ENCODE measurements around the gene AGPAT2. TPM values are rescaled to one million over a fixed set of nuclear protein-coding genes. Genes with fewer than 3 reads are reported as not detected.

AGPAT2 gene
- total RNA-seq, 1 donor from 2014 or later = 30.8 TPM

DNA sequence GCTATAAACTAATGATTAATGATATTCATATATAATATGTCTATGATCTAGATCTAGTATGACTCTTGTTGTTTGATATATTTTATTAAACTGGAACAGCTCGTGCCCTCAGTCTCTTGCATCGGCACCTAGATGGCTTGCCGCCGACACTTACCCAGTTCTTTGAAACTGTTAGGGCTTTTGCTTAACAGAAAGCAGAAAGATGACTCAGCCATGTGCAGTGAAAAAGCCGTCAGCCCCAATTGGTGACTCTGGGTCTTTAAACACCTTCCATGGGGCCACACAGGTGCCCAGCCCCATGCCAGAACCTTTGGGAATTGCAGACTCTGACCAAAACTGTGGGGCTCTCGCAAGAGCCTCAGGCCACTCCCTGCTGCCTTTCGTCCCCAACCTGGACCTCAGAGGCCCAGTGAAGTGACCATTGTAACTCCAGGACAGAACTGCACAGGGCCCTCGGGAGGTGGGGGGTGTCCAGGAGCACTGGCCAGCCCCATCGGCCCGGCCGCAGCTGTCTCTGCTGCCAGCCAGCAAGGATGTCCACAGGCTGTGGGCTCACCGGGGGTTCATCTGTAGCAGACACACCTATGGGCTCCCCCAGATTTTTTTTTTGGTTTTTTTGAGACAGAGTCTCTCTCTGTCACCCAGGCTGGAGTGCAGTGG, 47.7 kb upstream of the AGPAT2 start:
- Histone ChIP-seq H3K9me3 (ENCODE audit: insufficient read depth, low read depth, low read length) (no peaks in the 10 kb centered on the region), H3K9ac (ENCODE audit: low read length) (no peak overlapping the region), H3K4me2 (ENCODE audit: low read length) (no peak overlapping the region), H3K36me3 (ENCODE audit: insufficient read depth, low read length) (no peaks in the 10 kb centered on the region), H4K20me1 (ENCODE audit: insufficient read depth, low read length) (peaks cover 9% of the 10 kb centered on the region), H3K4me3 (ENCODE audit: insufficient read depth, low read depth, low read length) (no peak overlapping the region), H3K4me1 (ENCODE audit: insufficient read depth, low read length) (no peaks in the 10 kb centered on the region), H3K27ac (ENCODE audit: low read depth, low read length) (no peak overlapping the region), H2AFZ (ENCODE audit: low read depth, low read length) (no peak overlapping the region), H3K27me3 (ENCODE audit: insufficient read depth, low read length) (no peaks in the 10 kb centered on the region), H3K79me2 (ENCODE audit: insufficient read depth, low read length) (peaks cover 15% of the 10 kb centered on the region)
- Mint-ChIP-seq H3K27me3 (ENCODE audit: low read depth, unreplicated experiment) (peaks cover 16% of the 10 kb centered on the region), H3K27ac (ENCODE audit: unreplicated experiment) (no peak overlapping the region), H3K36me3 (ENCODE audit: low read depth, unreplicated experiment) (peaks cover 2% of the 10 kb centered on the region), H3K4me3 (ENCODE audit: unreplicated experiment) (no peak overlapping the region), H3K4me1 (ENCODE audit: low read depth, unreplicated experiment) (no peaks in the 10 kb centered on the region), H3K9me3 (ENCODE audit: unreplicated experiment) (peaks cover 3% of the 10 kb centered on the region)
- FAIRE-seq = no peak
- DNase-seq (ENCODE audit: low read depth) = no peak
- TF ChIP-seq EZH2 (IDR thresholded peaks at IDR 0.05; ENCODE audit: insufficient read depth, low read length) = no peak
- TF ChIP-seq, protein P1, sequence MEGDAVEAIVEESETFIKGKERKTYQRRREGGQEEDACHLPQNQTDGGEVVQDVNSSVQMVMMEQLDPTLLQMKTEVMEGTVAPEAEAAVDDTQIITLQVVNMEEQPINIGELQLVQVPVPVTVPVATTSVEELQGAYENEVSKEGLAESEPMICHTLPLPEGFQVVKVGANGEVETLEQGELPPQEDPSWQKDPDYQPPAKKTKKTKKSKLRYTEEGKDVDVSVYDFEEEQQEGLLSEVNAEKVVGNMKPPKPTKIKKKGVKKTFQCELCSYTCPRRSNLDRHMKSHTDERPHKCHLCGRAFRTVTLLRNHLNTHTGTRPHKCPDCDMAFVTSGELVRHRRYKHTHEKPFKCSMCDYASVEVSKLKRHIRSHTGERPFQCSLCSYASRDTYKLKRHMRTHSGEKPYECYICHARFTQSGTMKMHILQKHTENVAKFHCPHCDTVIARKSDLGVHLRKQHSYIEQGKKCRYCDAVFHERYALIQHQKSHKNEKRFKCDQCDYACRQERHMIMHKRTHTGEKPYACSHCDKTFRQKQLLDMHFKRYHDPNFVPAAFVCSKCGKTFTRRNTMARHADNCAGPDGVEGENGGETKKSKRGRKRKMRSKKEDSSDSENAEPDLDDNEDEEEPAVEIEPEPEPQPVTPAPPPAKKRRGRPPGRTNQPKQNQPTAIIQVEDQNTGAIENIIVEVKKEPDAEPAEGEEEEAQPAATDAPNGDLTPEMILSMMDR (IDR thresholded peaks at IDR 0.05; ENCODE audit: insufficient read depth, low read depth, low read length) = no peak

DNA sequence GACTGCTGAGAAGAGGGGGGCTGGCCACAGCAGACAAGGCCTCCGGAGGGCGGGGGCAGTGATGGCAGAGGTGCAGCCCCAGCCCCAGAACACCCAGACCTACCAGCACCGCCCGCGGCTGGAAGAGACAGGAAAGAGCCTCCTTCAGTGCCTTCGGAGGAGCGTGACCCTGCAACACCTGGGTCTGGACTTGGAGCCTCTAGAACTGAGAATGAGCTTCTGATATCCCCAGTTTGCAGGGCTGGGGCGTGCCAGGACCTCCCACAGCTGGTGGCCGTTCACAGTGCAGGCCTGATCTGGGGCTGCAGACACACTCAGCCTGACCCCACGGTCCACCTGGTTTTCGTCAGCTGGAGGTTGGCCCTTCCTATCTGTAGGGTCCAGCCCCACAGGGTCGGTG, 46.4 kb upstream of the AGPAT2 start:
- Histone ChIP-seq H3K4me1 (ENCODE audit: insufficient read depth, low read length) (peaks cover 5% of the 10 kb centered on the region), H3K4me3 (ENCODE audit: insufficient read depth, low read depth, low read length) (no peak overlapping the region), H4K20me1 (ENCODE audit: insufficient read depth, low read length) (peaks cover 19% of the 10 kb centered on the region), H3K4me2 (ENCODE audit: low read length) (no peak overlapping the region), H3K36me3 (ENCODE audit: insufficient read depth, low read length) (no peaks in the 10 kb centered on the region), H3K9me3 (ENCODE audit: insufficient read depth, low read depth, low read length) (no peaks in the 10 kb centered on the region), H3K79me2 (ENCODE audit: insufficient read depth, low read length) (peaks cover 29% of the 10 kb centered on the region), H3K27me3 (ENCODE audit: insufficient read depth, low read length) (no peaks in the 10 kb centered on the region), H2AFZ (ENCODE audit: low read depth, low read length) (no peak overlapping the region), H3K9ac (ENCODE audit: low read length) (no peak overlapping the region), H3K27ac (ENCODE audit: low read depth, low read length) (no peak overlapping the region)
- DNase-seq (ENCODE audit: low read depth) (no peak), FAIRE-seq (no peak)
- no peaks in the 10 kb centered on the region for H3K4me1 Mint-ChIP-seq (ENCODE audit: low read depth, unreplicated experiment)
- H3K27me3 Mint-ChIP-seq (ENCODE audit: low read depth, unreplicated experiment) = peaks cover 8% of the 10 kb centered on the region
- peaks cover 3% of the 10 kb centered on the region for H3K9me3 Mint-ChIP-seq (ENCODE audit: unreplicated experiment)
- TF ChIP-seq, protein P1 (IDR thresholded peaks at IDR 0.05; ENCODE audit: insufficient read depth, low read depth, low read length) = no peak
- H3K36me3 Mint-ChIP-seq (ENCODE audit: low read depth, unreplicated experiment) = peaks cover 2% of the 10 kb centered on the region
- no peak overlapping the region for H3K27ac Mint-ChIP-seq (ENCODE audit: unreplicated experiment)
- no peak overlapping the region for H3K4me3 Mint-ChIP-seq (ENCODE audit: unreplicated experiment)

DNA sequence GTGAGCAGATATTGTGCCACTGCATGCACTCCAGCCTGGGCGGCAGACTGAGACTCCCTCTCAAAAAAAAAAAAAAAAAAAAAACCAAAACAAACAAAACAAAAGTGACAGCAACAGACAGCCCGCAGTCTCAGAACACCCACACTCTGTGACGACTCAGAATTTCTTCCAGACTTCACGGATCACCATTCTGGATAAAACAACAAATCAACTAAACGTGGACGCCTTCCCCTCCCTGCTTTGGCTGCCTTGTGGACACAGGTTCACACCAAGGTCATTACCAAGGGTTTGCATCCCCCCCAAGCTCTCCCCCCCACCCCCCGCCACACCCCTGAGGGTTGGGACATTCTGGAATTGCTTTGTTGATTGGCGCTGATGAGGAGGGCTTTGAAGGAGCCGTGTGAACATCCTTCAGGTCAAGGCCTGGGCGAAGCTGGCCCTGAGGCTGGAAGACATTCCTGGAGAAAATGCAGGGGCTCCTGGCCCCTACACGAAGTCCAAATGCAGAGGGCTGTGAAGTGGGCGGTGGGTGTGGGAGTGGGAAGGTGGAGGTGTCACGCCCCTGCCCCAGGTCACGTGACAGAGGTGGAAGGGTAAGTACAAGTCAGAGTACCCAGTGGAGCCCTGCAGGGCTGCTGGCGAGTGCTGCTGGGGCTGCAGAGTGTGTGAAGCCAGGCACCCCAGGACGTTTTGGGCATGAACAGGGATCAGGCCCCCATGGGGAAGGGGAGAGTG, 45.4 kb upstream of the AGPAT2 start:
- TF ChIP-seq, protein P1 (IDR thresholded peaks at IDR 0.05; ENCODE audit: insufficient read depth, low read depth, low read length) = no peak
- no peak for TF ChIP-seq EZH2 (IDR thresholded peaks at IDR 0.05; ENCODE audit: insufficient read depth, low read length)
- H3K36me3 Mint-ChIP-seq (ENCODE audit: low read depth, unreplicated experiment) = peaks cover 2% of the 10 kb centered on the region
- no peak overlapping the region for H3K9ac ChIP-seq (ENCODE audit: low read length)
- peaks cover 37% of the 10 kb centered on the region for H3K79me2 ChIP-seq (ENCODE audit: insufficient read depth, low read length)
- FAIRE-seq = no peak
- no peaks in the 10 kb centered on the region for H3K4me1 Mint-ChIP-seq (ENCODE audit: low read depth, unreplicated experiment)
- no peaks in the 10 kb centered on the region for H3K27me3 ChIP-seq (ENCODE audit: insufficient read depth, low read length)
- H3K27ac Mint-ChIP-seq (ENCODE audit: unreplicated experiment) = no peak overlapping the region
- H3K4me3 ChIP-seq (ENCODE audit: insufficient read depth, low read depth, low read length) = no peak overlapping the region
- H3K9me3 ChIP-seq (ENCODE audit: insufficient read depth, low read depth, low read length) = no peaks in the 10 kb centered on the region
- H3K27ac ChIP-seq (ENCODE audit: low read depth, low read length) = no peak overlapping the region
- H3K9me3 Mint-ChIP-seq (ENCODE audit: unreplicated experiment) = no peaks in the 10 kb centered on the region
- H3K4me1 ChIP-seq (ENCODE audit: insufficient read depth, low read length) = peaks cover 8% of the 10 kb centered on the region
- no peak for DNase-seq (ENCODE audit: low read depth)
- H3K36me3 ChIP-seq (ENCODE audit: insufficient read depth, low read length) = no peaks in the 10 kb centered on the region
- H3K27me3 Mint-ChIP-seq (ENCODE audit: low read depth, unreplicated experiment) = peaks cover 6% of the 10 kb centered on the region
- H4K20me1 ChIP-seq (ENCODE audit: insufficient read depth, low read length) = peaks cover 20% of the 10 kb centered on the region
- H3K4me3 Mint-ChIP-seq (ENCODE audit: unreplicated experiment) = no peak overlapping the region
- H3K4me2 ChIP-seq (ENCODE audit: low read length) = no peak overlapping the region
- H2AFZ ChIP-seq (ENCODE audit: low read depth, low read length) = no peak overlapping the region
